ENCODE measurements around the gene TMEM248. TPM values are rescaled to one million over a fixed set of nuclear protein-coding genes. Genes with fewer than 3 reads are reported as not detected.

TMEM248 gene
- total and polyA plus RNA-seq, 2 experiments from 2014 or later = 40.2 to 73.7 TPM

DNA sequence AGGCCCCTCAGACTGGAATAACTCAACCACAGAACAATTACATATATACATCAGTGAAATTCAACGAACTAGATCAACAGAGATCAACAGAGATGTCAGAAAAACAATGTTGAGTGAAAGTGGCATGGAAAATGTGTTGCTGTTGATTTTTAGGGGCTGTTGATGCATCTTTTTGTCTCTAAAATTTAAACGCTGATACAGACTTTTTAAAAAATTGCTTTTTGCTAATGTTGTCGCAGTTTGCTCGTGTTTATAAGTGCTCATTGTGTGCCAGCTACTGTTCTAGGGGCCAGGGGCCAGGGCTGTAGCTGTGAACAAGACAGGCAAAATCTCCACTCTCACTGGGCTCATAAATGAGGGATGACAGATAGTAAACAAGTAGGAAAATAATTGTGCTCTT, 18.3 kb downstream of the TMEM248 start (continued):
- TF ChIP-seq, protein P1, sequence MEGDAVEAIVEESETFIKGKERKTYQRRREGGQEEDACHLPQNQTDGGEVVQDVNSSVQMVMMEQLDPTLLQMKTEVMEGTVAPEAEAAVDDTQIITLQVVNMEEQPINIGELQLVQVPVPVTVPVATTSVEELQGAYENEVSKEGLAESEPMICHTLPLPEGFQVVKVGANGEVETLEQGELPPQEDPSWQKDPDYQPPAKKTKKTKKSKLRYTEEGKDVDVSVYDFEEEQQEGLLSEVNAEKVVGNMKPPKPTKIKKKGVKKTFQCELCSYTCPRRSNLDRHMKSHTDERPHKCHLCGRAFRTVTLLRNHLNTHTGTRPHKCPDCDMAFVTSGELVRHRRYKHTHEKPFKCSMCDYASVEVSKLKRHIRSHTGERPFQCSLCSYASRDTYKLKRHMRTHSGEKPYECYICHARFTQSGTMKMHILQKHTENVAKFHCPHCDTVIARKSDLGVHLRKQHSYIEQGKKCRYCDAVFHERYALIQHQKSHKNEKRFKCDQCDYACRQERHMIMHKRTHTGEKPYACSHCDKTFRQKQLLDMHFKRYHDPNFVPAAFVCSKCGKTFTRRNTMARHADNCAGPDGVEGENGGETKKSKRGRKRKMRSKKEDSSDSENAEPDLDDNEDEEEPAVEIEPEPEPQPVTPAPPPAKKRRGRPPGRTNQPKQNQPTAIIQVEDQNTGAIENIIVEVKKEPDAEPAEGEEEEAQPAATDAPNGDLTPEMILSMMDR (conservative IDR thresholded peaks at IDR 0.05; ENCODE audit: low read depth in 2 of 2) = no peak
- no peak for TF ChIP-seq CREB1 (CRISPR knock-in tag; IDR thresholded peaks at IDR 0.05; ENCODE audit: low read depth)
- no peak for TF ChIP-seq STAT1 (IDR thresholded peaks at IDR 0.05; ENCODE audit: unreplicated experiment)

DNA sequence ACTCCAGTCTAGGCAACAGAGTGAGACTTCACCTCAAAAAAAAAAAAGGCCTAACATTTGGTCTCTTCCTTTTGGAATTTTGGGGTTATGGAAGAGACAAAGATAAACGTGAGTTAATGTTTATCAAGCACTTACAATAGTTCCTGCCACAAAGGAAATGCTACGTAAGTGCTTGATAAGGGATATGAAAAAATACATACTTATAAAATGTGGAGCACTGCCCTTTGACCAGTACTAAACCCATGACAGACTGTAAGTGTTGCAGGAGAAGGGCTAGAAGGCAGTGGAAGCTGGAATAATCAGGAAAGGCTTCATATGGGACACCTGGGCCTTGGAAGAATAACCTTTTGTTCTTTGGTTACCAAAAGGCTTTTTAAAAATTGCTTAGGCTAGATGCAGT, 25.5 kb downstream of the TMEM248 start:
- ATAC-seq = no peak
- TF ChIP-seq ZNF114 (CRISPR knock-in tag; IDR thresholded peaks at IDR 0.05) (no peak), NANOG (IDR thresholded peaks at IDR 0.05; ENCODE audit: borderline replicate concordance) (no peak), STAT1 (IDR thresholded peaks at IDR 0.05; ENCODE audit: unreplicated experiment) (no peak), POLR2AphosphoS5 (IDR thresholded peaks at IDR 0.05; ENCODE audit: low read depth) (no peak), JUNB (IDR thresholded peaks at IDR 0.05; ENCODE audit: unreplicated experiment) (no peak)
- TF ChIP-seq, protein P1 (conservative IDR thresholded peaks at IDR 0.05; ENCODE audit: low read depth in 2 of 2) = no peak
- TF ChIP-seq, protein P2, sequence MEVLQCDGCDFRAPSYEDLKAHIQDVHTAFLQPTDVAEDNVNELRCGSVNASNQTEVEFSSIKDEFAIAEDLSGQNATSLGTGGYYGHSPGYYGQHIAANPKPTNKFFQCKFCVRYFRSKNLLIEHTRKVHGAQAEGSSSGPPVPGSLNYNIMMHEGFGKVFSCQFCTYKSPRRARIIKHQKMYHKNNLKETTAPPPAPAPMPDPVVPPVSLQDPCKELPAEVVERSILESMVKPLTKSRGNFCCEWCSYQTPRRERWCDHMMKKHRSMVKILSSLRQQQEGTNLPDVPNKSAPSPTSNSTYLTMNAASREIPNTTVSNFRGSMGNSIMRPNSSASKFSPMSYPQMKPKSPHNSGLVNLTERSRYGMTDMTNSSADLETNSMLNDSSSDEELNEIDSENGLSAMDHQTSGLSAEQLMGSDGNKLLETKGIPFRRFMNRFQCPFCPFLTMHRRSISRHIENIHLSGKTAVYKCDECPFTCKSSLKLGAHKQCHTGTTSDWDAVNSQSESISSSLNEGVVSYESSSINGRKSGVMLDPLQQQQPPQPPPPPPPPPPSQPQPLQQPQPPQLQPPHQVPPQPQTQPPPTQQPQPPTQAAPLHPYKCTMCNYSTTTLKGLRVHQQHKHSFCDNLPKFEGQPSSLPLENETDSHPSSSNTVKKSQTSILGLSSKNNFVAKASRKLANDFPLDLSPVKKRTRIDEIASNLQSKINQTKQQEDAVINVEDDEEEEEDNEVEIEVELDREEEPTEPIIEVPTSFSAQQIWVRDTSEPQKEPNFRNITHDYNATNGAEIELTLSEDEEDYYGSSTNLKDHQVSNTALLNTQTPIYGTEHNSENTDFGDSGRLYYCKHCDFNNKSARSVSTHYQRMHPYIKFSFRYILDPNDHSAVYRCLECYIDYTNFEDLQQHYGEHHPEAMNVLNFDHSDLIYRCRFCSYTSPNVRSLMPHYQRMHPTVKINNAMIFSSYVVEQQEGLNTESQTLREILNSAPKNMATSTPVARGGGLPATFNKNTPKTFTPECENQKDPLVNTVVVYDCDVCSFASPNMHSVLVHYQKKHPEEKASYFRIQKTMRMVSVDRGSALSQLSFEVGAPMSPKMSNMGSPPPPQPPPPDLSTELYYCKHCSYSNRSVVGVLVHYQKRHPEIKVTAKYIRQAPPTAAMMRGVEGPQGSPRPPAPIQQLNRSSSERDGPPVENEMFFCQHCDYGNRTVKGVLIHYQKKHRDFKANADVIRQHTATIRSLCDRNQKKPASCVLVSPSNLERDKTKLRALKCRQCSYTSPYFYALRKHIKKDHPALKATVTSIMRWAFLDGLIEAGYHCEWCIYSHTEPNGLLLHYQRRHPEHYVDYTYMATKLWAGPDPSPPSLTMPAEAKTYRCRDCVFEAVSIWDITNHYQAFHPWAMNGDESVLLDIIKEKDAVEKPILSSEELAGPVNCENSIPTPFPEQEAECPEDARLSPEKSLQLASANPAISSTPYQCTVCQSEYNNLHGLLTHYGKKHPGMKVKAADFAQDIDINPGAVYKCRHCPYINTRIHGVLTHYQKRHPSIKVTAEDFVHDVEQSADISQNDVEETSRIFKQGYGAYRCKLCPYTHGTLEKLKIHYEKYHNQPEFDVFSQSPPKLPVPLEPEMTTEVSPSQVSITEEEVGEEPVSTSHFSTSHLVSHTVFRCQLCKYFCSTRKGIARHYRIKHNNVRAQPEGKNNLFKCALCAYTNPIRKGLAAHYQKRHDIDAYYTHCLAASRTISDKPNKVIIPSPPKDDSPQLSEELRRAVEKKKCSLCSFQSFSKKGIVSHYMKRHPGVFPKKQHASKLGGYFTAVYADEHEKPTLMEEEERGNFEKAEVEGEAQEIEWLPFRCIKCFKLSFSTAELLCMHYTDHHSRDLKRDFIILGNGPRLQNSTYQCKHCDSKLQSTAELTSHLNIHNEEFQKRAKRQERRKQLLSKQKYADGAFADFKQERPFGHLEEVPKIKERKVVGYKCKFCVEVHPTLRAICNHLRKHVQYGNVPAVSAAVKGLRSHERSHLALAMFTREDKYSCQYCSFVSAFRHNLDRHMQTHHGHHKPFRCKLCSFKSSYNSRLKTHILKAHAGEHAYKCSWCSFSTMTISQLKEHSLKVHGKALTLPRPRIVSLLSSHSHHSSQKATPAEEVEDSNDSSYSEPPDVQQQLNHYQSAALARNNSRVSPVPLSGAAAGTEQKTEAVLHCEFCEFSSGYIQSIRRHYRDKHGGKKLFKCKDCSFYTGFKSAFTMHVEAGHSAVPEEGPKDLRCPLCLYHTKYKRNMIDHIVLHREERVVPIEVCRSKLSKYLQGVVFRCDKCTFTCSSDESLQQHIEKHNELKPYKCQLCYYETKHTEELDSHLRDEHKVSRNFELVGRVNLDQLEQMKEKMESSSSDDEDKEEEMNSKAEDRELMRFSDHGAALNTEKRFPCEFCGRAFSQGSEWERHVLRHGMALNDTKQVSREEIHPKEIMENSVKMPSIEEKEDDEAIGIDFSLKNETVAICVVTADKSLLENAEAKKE (CRISPR knock-in tag; IDR thresholded peaks at IDR 0.05) = no peak
- TF ChIP-seq, protein P3, sequence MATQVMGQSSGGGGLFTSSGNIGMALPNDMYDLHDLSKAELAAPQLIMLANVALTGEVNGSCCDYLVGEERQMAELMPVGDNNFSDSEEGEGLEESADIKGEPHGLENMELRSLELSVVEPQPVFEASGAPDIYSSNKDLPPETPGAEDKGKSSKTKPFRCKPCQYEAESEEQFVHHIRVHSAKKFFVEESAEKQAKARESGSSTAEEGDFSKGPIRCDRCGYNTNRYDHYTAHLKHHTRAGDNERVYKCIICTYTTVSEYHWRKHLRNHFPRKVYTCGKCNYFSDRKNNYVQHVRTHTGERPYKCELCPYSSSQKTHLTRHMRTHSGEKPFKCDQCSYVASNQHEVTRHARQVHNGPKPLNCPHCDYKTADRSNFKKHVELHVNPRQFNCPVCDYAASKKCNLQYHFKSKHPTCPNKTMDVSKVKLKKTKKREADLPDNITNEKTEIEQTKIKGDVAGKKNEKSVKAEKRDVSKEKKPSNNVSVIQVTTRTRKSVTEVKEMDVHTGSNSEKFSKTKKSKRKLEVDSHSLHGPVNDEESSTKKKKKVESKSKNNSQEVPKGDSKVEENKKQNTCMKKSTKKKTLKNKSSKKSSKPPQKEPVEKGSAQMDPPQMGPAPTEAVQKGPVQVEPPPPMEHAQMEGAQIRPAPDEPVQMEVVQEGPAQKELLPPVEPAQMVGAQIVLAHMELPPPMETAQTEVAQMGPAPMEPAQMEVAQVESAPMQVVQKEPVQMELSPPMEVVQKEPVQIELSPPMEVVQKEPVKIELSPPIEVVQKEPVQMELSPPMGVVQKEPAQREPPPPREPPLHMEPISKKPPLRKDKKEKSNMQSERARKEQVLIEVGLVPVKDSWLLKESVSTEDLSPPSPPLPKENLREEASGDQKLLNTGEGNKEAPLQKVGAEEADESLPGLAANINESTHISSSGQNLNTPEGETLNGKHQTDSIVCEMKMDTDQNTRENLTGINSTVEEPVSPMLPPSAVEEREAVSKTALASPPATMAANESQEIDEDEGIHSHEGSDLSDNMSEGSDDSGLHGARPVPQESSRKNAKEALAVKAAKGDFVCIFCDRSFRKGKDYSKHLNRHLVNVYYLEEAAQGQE (IDR thresholded peaks at IDR 0.05; ENCODE audit: unreplicated experiment) = no peak
- TF ChIP-seq, protein P4, sequence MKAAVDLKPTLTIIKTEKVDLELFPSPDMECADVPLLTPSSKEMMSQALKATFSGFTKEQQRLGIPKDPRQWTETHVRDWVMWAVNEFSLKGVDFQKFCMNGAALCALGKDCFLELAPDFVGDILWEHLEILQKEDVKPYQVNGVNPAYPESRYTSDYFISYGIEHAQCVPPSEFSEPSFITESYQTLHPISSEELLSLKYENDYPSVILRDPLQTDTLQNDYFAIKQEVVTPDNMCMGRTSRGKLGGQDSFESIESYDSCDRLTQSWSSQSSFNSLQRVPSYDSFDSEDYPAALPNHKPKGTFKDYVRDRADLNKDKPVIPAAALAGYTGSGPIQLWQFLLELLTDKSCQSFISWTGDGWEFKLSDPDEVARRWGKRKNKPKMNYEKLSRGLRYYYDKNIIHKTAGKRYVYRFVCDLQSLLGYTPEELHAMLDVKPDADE (IDR thresholded peaks at IDR 0.05) = no peak

More for the DNA sequence above, 25.5 kb downstream of the TMEM248 start:
- no peaks in the 10 kb centered on the region for H3K27me3 ChIP-seq (ENCODE audit: insufficient read depth)
- Mint-ChIP-seq H3K36me3 (ENCODE audit: low read depth) (peaks cover 60% of the 10 kb centered on the region), H3K4me3 (no peak overlapping the region), H3K4me1 (no peaks in the 10 kb centered on the region), H3K9me3 (no peaks in the 10 kb centered on the region), H3K27ac (no peak overlapping the region), H3K27me3 (ENCODE audit: insufficient read depth, low read depth, poor library complexity) (peaks cover 2% of the 10 kb centered on the region)
- H3K36me3 ChIP-seq (ENCODE audit: insufficient read depth) = peaks cover 34% of the 10 kb centered on the region
- no peak for DNase-seq (ENCODE audit: low spot score)
- H3K4me1 ChIP-seq (ENCODE audit: insufficient read depth) = no peaks in the 10 kb centered on the region
- H3K4me3 ChIP-seq = no peak overlapping the region
- H3F3A ChIP-seq (replicated peaks; ENCODE audit: low read depth) = no peaks in the 10 kb centered on the region
- no peak overlapping the region for H3K4me2 ChIP-seq
- no peak overlapping the region for H2AFZ ChIP-seq
- H4K20me1 ChIP-seq (replicated peaks; ENCODE audit: insufficient read depth) = peaks cover 3% of the 10 kb centered on the region
- H3K79me2 ChIP-seq (replicated peaks; ENCODE audit: insufficient read depth) = peaks cover 1% of the 10 kb centered on the region; the same call in 1 of the 2 replicates
- no peak overlapping the region for H3K27ac ChIP-seq (ENCODE audit: low read depth)
- H3K9me2 ChIP-seq (ENCODE audit: insufficient read depth) = no peaks in the 10 kb centered on the region
